NCI-H1930 (cell line): ENCODE results near the gene HACD3.

Experiments used
- DNase-seq, 2 experiments: peaks; one replicate each; lab custom pipeline; 2025; lab: John Stamatoyannopoulos, UW

HACD3 gene

GRCh38 chr15:65530318-65531111, at the start of gene HACD3:
TSS of gene HACD3 (plus strand) at chr15:65530463. CDS start at chr15:65530632, 169 bp downstream.
- peak; percentile 63 to 78 for DNase-seq

GRCh38 chr15:65484876-65485275, 45.4 kb upstream of the HACD3 start:
- DNase-seq = no peak

GRCh38 chr15:65494076-65494475, 36.2 kb upstream of the HACD3 start:
- DNase-seq = no peak

- no peak for DNase-seq
Observed at GRCh38 chr15:65509321-65509720, 20.9 kb upstream of the HACD3 start.

GRCh38 chr15:65512189-65512588, 18.1 kb upstream of the HACD3 start:
- DNase-seq = no peak

- DNase-seq = no peak
Observed at GRCh38 chr15:65512807-65513416, 17.4 kb upstream of the HACD3 start.

- peak; percentile 75 to 83 for DNase-seq
Observed at GRCh38 chr15:65516997-65517865, 13.0 kb upstream of the HACD3 start, which contains the start of gene DPP8. TSS of gene DPP8 (minus strand) at chr15:65517689. CDS start at chr15:65512553, 5,136 bp downstream.

GRCh38 chr15:65517866-65518207, 12.4 kb upstream of the HACD3 start:
- DNase-seq = no peak

GRCh38 chr15:65518633-65519285, 11.5 kb upstream of the HACD3 start:
- no peak for DNase-seq

GRCh38 chr15:65521350-65521749, 8.9 kb upstream of the HACD3 start:
- DNase-seq = no peak

- no peak for DNase-seq
Observed at GRCh38 chr15:65524226-65524625, 6.0 kb upstream of the HACD3 start.

GRCh38 chr15:65525622-65526021, 4.6 kb upstream of the HACD3 start:
- DNase-seq = no peak

GRCh38 chr15:65528461-65529060, 1.7 kb upstream of the HACD3 start:
- no peak for DNase-seq

- DNase-seq = no peak
Observed at GRCh38 chr15:65529762-65530317, 423 bp upstream of the HACD3 start.

GRCh38 chr15:65532738-65533051, 2.4 kb downstream of the HACD3 start:
- no peak for DNase-seq

GRCh38 chr15:65533057-65533756, 2.9 kb downstream of the HACD3 start:
- no peak for DNase-seq

- no peak for DNase-seq
Observed at GRCh38 chr15:65535192-65535591, 4.9 kb downstream of the HACD3 start.

GRCh38 chr15:65540314-65540713, 10.1 kb downstream of the HACD3 start:
- no peak for DNase-seq

GRCh38 chr15:65541231-65541820, 11.1 kb downstream of the HACD3 start:
- DNase-seq = no peak

GRCh38 chr15:65547841-65548240, 17.6 kb downstream of the HACD3 start:
- DNase-seq = no peak
